ENCODE data around the gene UBA1. TPM values are rescaled to one million over a fixed set of nuclear protein-coding genes. Genes with fewer than 3 reads are reported as not detected.

Gene UBA1
- total RNA-seq, 1 donor from 2014 or later = 350 TPM

- Mint-ChIP-seq H3K36me3 (peaks cover 50% of the 10 kb centered on the region), H3K27ac (peak overlapping the region; percentile 99), H3K4me1 (peaks cover 30% of the 10 kb centered on the region), H3K4me3 (no peak overlapping the region), H3K27me3 (ENCODE audit: low read depth) (no peaks in the 10 kb centered on the region), H3K9me3 (no peaks in the 10 kb centered on the region)
- no peak for DNase-seq (ENCODE audit: low spot score in 2 of 2, unreplicated experiment in 2 of 2)
- no peak for TF ChIP-seq CTCF (IDR thresholded peaks at IDR 0.05; ENCODE audit: unreplicated experiment)
Measured at GRCh38 chrX:47215291-47215900, 21.8 kb downstream of the UBA1 start.

GRCh38 chrX:47216393-47216925 is 22.8 kb downstream of the UBA1 start:
- peaks cover 41% of the 10 kb centered on the region for H3K36me3 Mint-ChIP-seq
- peak overlapping the region; percentile 99 for H3K27ac Mint-ChIP-seq
- H3K27me3 Mint-ChIP-seq (ENCODE audit: low read depth) = no peaks in the 10 kb centered on the region
- no peak for TF ChIP-seq CTCF (IDR thresholded peaks at IDR 0.05; ENCODE audit: unreplicated experiment)
- H3K4me3 Mint-ChIP-seq = peak overlapping the region; percentile 93
- no peak for DNase-seq (ENCODE audit: low spot score in 2 of 2, unreplicated experiment in 2 of 2)
- H3K4me1 Mint-ChIP-seq = peaks cover 36% of the 10 kb centered on the region
- H3K9me3 Mint-ChIP-seq = no peaks in the 10 kb centered on the region

- DNase-seq (ENCODE audit: low spot score in 2 of 2, unreplicated experiment in 2 of 2) = no peak
- H3K9me3 Mint-ChIP-seq = no peaks in the 10 kb centered on the region
- no peak for TF ChIP-seq CTCF (IDR thresholded peaks at IDR 0.05; ENCODE audit: unreplicated experiment)
- peak overlapping the region; percentile 93 for H3K4me3 Mint-ChIP-seq
- peak overlapping the region; percentile 99 for H3K27ac Mint-ChIP-seq
- peaks cover 36% of the 10 kb centered on the region for H3K4me1 Mint-ChIP-seq
- no peaks in the 10 kb centered on the region for H3K27me3 Mint-ChIP-seq (ENCODE audit: low read depth)
- peaks cover 37% of the 10 kb centered on the region for H3K36me3 Mint-ChIP-seq
Measured at GRCh38 chrX:47217121-47217851, 23.7 kb downstream of the UBA1 start.

- no peak for TF ChIP-seq CTCF (IDR thresholded peaks at IDR 0.05; ENCODE audit: unreplicated experiment)
- H3K9me3 Mint-ChIP-seq = no peaks in the 10 kb centered on the region
- peaks cover 36% of the 10 kb centered on the region for H3K4me1 Mint-ChIP-seq
- peak overlapping the region; percentile 99 for H3K27ac Mint-ChIP-seq
- H3K27me3 Mint-ChIP-seq (ENCODE audit: low read depth) = no peaks in the 10 kb centered on the region
- H3K36me3 Mint-ChIP-seq = peaks cover 31% of the 10 kb centered on the region
- peak overlapping the region; percentile 93 for H3K4me3 Mint-ChIP-seq
- peak; percentile 97 to 98 for DNase-seq (ENCODE audit: low spot score in 2 of 2, unreplicated experiment in 2 of 2)
Measured at GRCh38 chrX:47217852-47218279, 24.2 kb downstream of the UBA1 start.

GRCh38 chrX:47218280-47218919 is 24.8 kb downstream of the UBA1 start, which contains the start of gene CDK16:
CDK16 (plus strand) TSS chrX:47218681; CDS start chrX:47223558, 4,877 bp downstream.
- Mint-ChIP-seq H3K4me3 (peak within 1 kb of the TSS; percentile 93), H3K27me3 (ENCODE audit: low read depth) (no peaks in the 10 kb centered on the region), H3K36me3 (peaks cover 29% of the 10 kb centered on the region), H3K9me3 (no peaks in the 10 kb centered on the region), H3K4me1 (peaks cover 36% of the 10 kb centered on the region), H3K27ac (peak within 1 kb of the TSS; percentile 99)
- TF ChIP-seq CTCF (IDR thresholded peaks at IDR 0.05; ENCODE audit: unreplicated experiment) = no peak
- peak; percentile 79 to 86 for DNase-seq (ENCODE audit: low spot score in 2 of 2, unreplicated experiment in 2 of 2)
